Activated CD8-positive, alpha-beta T cell treated with anti-CD3 and anti-CD28 coated beads for 36 hours (primary cell): Measurements from ENCODE around the gene ARHGEF40. TPM values are rescaled to one million over a fixed set of nuclear protein-coding genes. Genes with fewer than 3 reads are reported as not detected.

Experiments
- ATAC-seq: fragments of 200-7000 bp; cut with Tn5 transposase; one replicate; pipeline ENCODE4 v1.10.0; 2021; ENCODE audit warnings: mild to moderate bottlenecking, moderate library complexity
- CTCF ChIA-PET: fragments of 350-600 bp; sonication (Branson Sonifier 250); formaldehyde crosslinking; loops from one replicate; lab custom pipeline; 2021; ENCODE audit warnings: antibody characterized with exemption; lab: Charles Lee
- POLR2A ChIA-PET: fragments of 350-600 bp; sonication (Branson Sonifier 250); formaldehyde crosslinking; loops from one replicate; lab custom pipeline; 2021; ENCODE audit warnings: antibody characterized with exemption; lab: Charles Lee
- DNase-seq: peaks from one replicate; pipeline ENCODE4 v3.0.0-alpha.2; 2020
- H3K27ac Mint-ChIP-seq: one replicate; pipeline ENCODE4 v1.8.0; 2021; ENCODE audit warnings: mild to moderate bottlenecking, mixed read lengths
- H3K27me3 Mint-ChIP-seq: one replicate; pipeline ENCODE4 v1.8.0; 2021; ENCODE audit warnings: mixed read lengths
- H3K36me3 Mint-ChIP-seq: one replicate; pipeline ENCODE4 v1.8.0; 2021; ENCODE audit warnings: low read depth, mixed read lengths
- H3K4me1 Mint-ChIP-seq: one replicate; pipeline ENCODE4 v1.8.0; 2021; ENCODE audit warnings: low read depth, mixed read lengths
- H3K4me3 Mint-ChIP-seq: one replicate; pipeline ENCODE4 v1.8.0; 2021; ENCODE audit warnings: mild to moderate bottlenecking, moderate library complexity, mixed read lengths
- H3K9me3 Mint-ChIP-seq: one replicate; pipeline ENCODE4 v1.8.0; 2021; ENCODE audit warnings: mixed read lengths
- CTCF ChIP-seq: fragments of 200-600 bp; IDR thresholded peaks from one replicate; pipeline ENCODE4 v1.8.0; 2022; ENCODE audit warnings: antibody characterized with exemption, mild to moderate bottlenecking
- intact Hi-C: fragments of 100-400 bp; cut with micrococcal nuclease; formaldehyde crosslinking; loops from one replicate; pipeline ENCODE4 v1.10.0; 2022
- total RNA-seq, 2 experiments: library from RNA; stranded (reverse); gene quantifications; one replicate each; pipeline ENCODE4 v1.2.3, GENCODE V29; 2021

Gene ARHGEF40
- total RNA-seq, 2 experiments from 2014 or later: 0.18 to 0.23 TPM

GRCh38 chr14:21072031-21072473 lies 1.9 kb downstream of the ARHGEF40 start:
- CTCF ChIA-PET: interaction anchor here (0.9 to 6.4 kb wide), 8 partner anchors 10 to 57 kb away, joined by 3 to 70 read pairs (median 14); no protein-coding TSS in a partner anchor
- H3K36me3 Mint-ChIP-seq: no peaks in the 10 kb centered on the region

GRCh38 chr14:21072781-21073339 lies 2.8 kb downstream of the ARHGEF40 start:
- ChIA-PET POLR2A (interaction anchor here (2.5 kb wide), 1 partner anchor 31 kb away, joined by 16 read pairs; no protein-coding TSS in a partner anchor), CTCF (interaction anchor here (1.2 to 6.4 kb wide), 3 partner anchors 15 to 58 kb away, joined by 5 to 70 read pairs (median 32); no protein-coding TSS in a partner anchor)
- Mint-ChIP-seq H3K36me3 (no peaks in the 10 kb centered on the region), H3K27me3 (peaks cover 45% of the 10 kb centered on the region), H3K4me3 (no peak overlapping the region), H3K4me1 (peaks cover 31% of the 10 kb centered on the region), H3K27ac (no peak overlapping the region), H3K9me3 (no peaks in the 10 kb centered on the region)
- intact Hi-C loops: no loop called here
- no peak for TF ChIP-seq CTCF
- ATAC-seq (no peak), DNase-seq (no peak)

More at GRCh38 chr14:21072031-21072473, 1.9 kb downstream of the ARHGEF40 start:
- DNase-seq (no peak), ATAC-seq (no peak)
- TF ChIP-seq CTCF: no peak
- intact Hi-C loops: no loop called here
- Mint-ChIP-seq H3K4me1 (peaks cover 31% of the 10 kb centered on the region), H3K27me3 (peaks cover 51% of the 10 kb centered on the region), H3K9me3 (no peaks in the 10 kb centered on the region), H3K27ac (no peak overlapping the region), H3K4me3 (no peak overlapping the region)
- POLR2A ChIA-PET: interaction anchor here (1.2 to 2.5 kb wide), 2 partner anchors 10 to 32 kb away, joined by 3 to 16 read pairs; no protein-coding TSS in a partner anchor

GRCh38 chr14:21073921-21074320 lies 3.8 kb downstream of the ARHGEF40 start:
- ATAC-seq: no peak
- CTCF ChIA-PET: interaction anchor here (1.8 to 6.4 kb wide), 3 partner anchors 19 to 59 kb away, joined by 9 to 70 read pairs (median 32); no protein-coding TSS in a partner anchor
- POLR2A ChIA-PET: interaction anchor here (1.1 kb wide), 1 partner anchor 18 kb away, joined by 3 read pairs; no protein-coding TSS in a partner anchor
- intact Hi-C loops: no loop called here
- H3K36me3 Mint-ChIP-seq: no peaks in the 10 kb centered on the region
- peaks cover 36% of the 10 kb centered on the region for H3K27me3 Mint-ChIP-seq
- H3K9me3 Mint-ChIP-seq: no peaks in the 10 kb centered on the region
- DNase-seq: no peak
- H3K4me1 Mint-ChIP-seq: peaks cover 27% of the 10 kb centered on the region
- no peak for TF ChIP-seq CTCF
- no peak overlapping the region for H3K27ac Mint-ChIP-seq
- H3K4me3 Mint-ChIP-seq: no peak overlapping the region

GRCh38 chr14:21074398-21075272 lies 4.5 kb downstream of the ARHGEF40 start:
- H3K36me3 Mint-ChIP-seq: no peaks in the 10 kb centered on the region
- DNase-seq (no peak), ATAC-seq (no peak)
- no peak overlapping the region for H3K4me3 Mint-ChIP-seq
- H3K4me1 Mint-ChIP-seq: peaks cover 20% of the 10 kb centered on the region
- POLR2A ChIA-PET: interaction anchor here (1.1 kb wide), 1 partner anchor 18 kb away, joined by 3 read pairs; no protein-coding TSS in a partner anchor
- no peak for TF ChIP-seq CTCF
- peaks cover 29% of the 10 kb centered on the region for H3K27me3 Mint-ChIP-seq
- intact Hi-C loops: no loop called here
- no peak overlapping the region for H3K27ac Mint-ChIP-seq
- CTCF ChIA-PET: interaction anchor here (1.6 to 6.4 kb wide), 3 partner anchors 19 to 60 kb away, joined by 4 to 70 read pairs (median 9); no protein-coding TSS in a partner anchor
- H3K9me3 Mint-ChIP-seq: no peaks in the 10 kb centered on the region
